ENCODE measurements around the gene MARVELD1. TPM values are rescaled to one million over a fixed set of nuclear protein-coding genes. Genes with fewer than 3 reads are reported as not detected.

Gene MARVELD1
- total and polyA plus RNA-seq, 12 donors: 2.8 to 11.9 (median 5.8) TPM

DNA sequence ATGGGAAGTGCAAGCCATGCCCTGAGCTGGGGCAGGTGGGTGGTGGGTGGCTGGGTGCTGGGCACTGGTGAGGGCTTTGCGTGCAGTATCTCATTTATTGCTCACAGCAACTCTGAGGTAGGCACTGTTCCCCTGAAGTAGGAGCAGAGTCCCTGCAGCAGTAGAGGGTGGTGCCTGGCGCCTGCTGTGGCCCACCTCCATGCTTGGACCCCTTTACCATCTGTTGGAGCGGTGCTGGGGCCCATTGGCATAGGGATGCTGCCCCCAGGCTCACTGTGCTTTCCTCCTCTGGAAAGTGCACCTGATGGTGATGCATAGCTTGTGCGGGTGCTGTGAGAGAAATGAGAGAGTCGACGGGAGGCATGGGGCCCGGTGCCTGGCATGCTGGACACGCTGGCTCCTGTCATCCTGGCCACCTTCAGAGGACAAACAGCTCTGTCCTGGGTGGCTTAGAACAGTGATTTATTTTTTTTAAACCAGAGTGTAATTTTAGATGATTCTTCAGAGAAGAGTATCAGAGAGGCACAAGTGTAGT lies 47.9 kb downstream of the MARVELD1 start:
- H3K4me1 ChIP-seq: peaks cover 0 to 12% (median 0%) of the 10 kb centered on the region in 9 donors
- no peak overlapping the region for H3K27ac ChIP-seq
- TF ChIP-seq, protein P1, sequence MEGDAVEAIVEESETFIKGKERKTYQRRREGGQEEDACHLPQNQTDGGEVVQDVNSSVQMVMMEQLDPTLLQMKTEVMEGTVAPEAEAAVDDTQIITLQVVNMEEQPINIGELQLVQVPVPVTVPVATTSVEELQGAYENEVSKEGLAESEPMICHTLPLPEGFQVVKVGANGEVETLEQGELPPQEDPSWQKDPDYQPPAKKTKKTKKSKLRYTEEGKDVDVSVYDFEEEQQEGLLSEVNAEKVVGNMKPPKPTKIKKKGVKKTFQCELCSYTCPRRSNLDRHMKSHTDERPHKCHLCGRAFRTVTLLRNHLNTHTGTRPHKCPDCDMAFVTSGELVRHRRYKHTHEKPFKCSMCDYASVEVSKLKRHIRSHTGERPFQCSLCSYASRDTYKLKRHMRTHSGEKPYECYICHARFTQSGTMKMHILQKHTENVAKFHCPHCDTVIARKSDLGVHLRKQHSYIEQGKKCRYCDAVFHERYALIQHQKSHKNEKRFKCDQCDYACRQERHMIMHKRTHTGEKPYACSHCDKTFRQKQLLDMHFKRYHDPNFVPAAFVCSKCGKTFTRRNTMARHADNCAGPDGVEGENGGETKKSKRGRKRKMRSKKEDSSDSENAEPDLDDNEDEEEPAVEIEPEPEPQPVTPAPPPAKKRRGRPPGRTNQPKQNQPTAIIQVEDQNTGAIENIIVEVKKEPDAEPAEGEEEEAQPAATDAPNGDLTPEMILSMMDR (IDR thresholded peaks at IDR 0.05): no peak
- H3K9me3 ChIP-seq: no peaks in the 10 kb centered on the region
- ATAC-seq: no peak
- H3K27me3 ChIP-seq: no peaks in the 10 kb centered on the region
- H3K36me3 ChIP-seq: peaks cover 0 to 63% (median 14%) of the 10 kb centered on the region in 9 donors
- 92 to 98% methylated on average over 8 of the region's 8 CpGs for WGBS, 2 donors
- intact Hi-C loops (cut with DNase I): loop anchor here in 6 of 10 donors (2.0 to 10.0 kb wide), 7 partner anchors 103 to 441 kb away; partner anchors contain the start of gene CRTAC1 (in 1 of the 6)
- no peak overlapping the region for H3K4me3 ChIP-seq
- no peak for DNase-seq

DNA sequence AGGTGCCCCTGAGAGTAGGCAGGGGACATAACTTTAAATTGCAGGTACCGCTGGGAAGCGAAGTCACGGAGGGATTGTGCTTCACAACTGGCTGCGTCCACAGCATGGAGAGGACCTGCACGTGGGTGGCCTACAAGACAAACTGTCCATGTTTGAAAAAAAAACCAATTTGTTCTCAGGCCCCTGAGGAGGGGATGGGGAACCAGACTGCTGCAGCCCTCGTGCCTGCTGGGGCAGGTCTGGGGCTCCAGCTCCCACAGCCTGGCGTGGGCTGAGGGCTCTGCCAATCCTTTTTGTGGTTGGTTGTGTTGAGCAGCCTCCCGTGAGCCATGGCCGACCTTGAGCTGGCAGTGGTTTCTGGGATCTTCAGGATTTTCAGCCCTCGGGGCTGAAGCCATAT lies 48.5 kb downstream of the MARVELD1 start:
- intact Hi-C loops (cut with DNase I): loop anchor here in 6 of 10 donors (5.0 to 10.0 kb wide), 6 partner anchors 103 to 440 kb away; partner anchors contain the start of gene CRTAC1 (in 1 of the 6)
- Histone ChIP-seq H3K9me3 (no peaks in the 10 kb centered on the region), H3K4me1 (peaks cover 0 to 12% (median 0%) of the 10 kb centered on the region in 9 donors), H3K4me3 (no peak overlapping the region), H3K27me3 (no peaks in the 10 kb centered on the region), H3K27ac (no peak overlapping the region), H3K36me3 (peaks cover 0 to 56% (median 10%) of the 10 kb centered on the region in 9 donors)
- 92 to 94% methylated on average over 10 of the region's 10 CpGs for WGBS, 2 donors
- TF ChIP-seq, protein P1 (IDR thresholded peaks at IDR 0.05): no peak
- ATAC-seq (no peak), DNase-seq (no peak)

GRCh38 chr10:97762816-97763215 lies 49.3 kb downstream of the MARVELD1 start:
- 48 to 60% methylated on average over 5 of the region's 5 CpGs for WGBS, 2 donors
- Histone ChIP-seq H3K4me1 (peaks cover 0 to 12% (median 0%) of the 10 kb centered on the region in 9 donors), H3K27ac (no peak overlapping the region), H3K9me3 (no peaks in the 10 kb centered on the region), H3K27me3 (no peaks in the 10 kb centered on the region), H3K4me3 (no peak overlapping the region), H3K36me3 (peaks cover 0 to 49% (median 10%) of the 10 kb centered on the region in 9 donors)
- DNase-seq (no peak), ATAC-seq (peak in 6 of 8 donors; percentile 19 to 90 (median 32))
- intact Hi-C loops (cut with DNase I): loop anchor here in 6 of 10 donors (5.0 to 10.0 kb wide), 6 partner anchors 102 to 439 kb away; partner anchors contain the start of gene CRTAC1 (in 1 of the 6)
- TF ChIP-seq, protein P1 (IDR thresholded peaks at IDR 0.05): no peak

- TF ChIP-seq, protein P1 (IDR thresholded peaks at IDR 0.05): no peak
- 80 to 89% methylated on average over 2 of the region's 2 CpGs for WGBS, 2 donors
- H3K9me3 ChIP-seq: no peaks in the 10 kb centered on the region
- no peak for ATAC-seq
- H3K27me3 ChIP-seq: no peaks in the 10 kb centered on the region
- H3K4me1 ChIP-seq: peaks cover 0 to 12% (median 0%) of the 10 kb centered on the region in 9 donors
- peaks cover 0 to 43% (median 10%) of the 10 kb centered on the region in 9 donors for H3K36me3 ChIP-seq
- intact Hi-C loops (cut with DNase I): loop anchor here in 6 of 10 donors (5.0 to 10.0 kb wide), 6 partner anchors 101 to 439 kb away; partner anchors contain the start of gene CRTAC1 (in 1 of the 6)
- DNase-seq: no peak
- H3K4me3 ChIP-seq: no peak overlapping the region
- H3K27ac ChIP-seq: no peak overlapping the region
Measured at GRCh38 chr10:97763411-97763810, 49.9 kb downstream of the MARVELD1 start.
